RWPE2 (cell line): ENCODE results near the gene SDK2.
A peak's percentile ranks its signal among the peaks of the same experiment; 100 is the strongest.

Experiments
- ATAC-seq: fragments of 200-7000 bp; cut with Tn5 transposase; 3 replicates; pipeline ENCODE4 v1.9.1; 2021; ENCODE audit warnings: low read depth
- DNase-seq: peaks from one replicate; pipeline ENCODE4 v3.0.0-alpha.2; 2020; ENCODE audit warnings: low spot score
- H3K27ac ChIP-seq: fragments of 450-650 bp; 2 replicates; pipeline ENCODE4 v1.5.1; 2017; ENCODE audit warnings: mild to moderate bottlenecking; ENCODE audit not compliant: poor library complexity, severe bottlenecking
- H3K27me3 ChIP-seq: fragments of 250-450 bp; sonication (Bioruptor Pico); 2 replicates; pipeline ENCODE4 v1.5.1; 2021; ENCODE audit warnings: mild to moderate bottlenecking, moderate library complexity; ENCODE audit not compliant: insufficient read depth, poor library complexity, severe bottlenecking
- H3K36me3 ChIP-seq: fragments of 250-450 bp; sonication (Bioruptor Pico); 2 replicates; pipeline ENCODE4 v1.5.1; 2020; ENCODE audit warnings: low read depth, mild to moderate bottlenecking, moderate library complexity
- H3K4me1 ChIP-seq: fragments of 250-450 bp; sonication (Bioruptor Pico); 2 replicates; pipeline ENCODE4 v1.5.1; 2021; ENCODE audit warnings: mild to moderate bottlenecking, moderate library complexity; ENCODE audit not compliant: insufficient read depth, poor library complexity, severe bottlenecking
- H3K4me3 ChIP-seq: fragments of 250-450 bp; sonication (Bioruptor Pico); 2 replicates; pipeline ENCODE4 v1.5.1; 2021; ENCODE audit warnings: mild to moderate bottlenecking, moderate library complexity; ENCODE audit not compliant: severe bottlenecking
- H3K9me3 ChIP-seq: fragments of 250-450 bp; sonication (Bioruptor Pico); 2 replicates; pipeline ENCODE4 v1.5.1; 2021; ENCODE audit warnings: mild to moderate bottlenecking, moderate library complexity; ENCODE audit not compliant: severe bottlenecking
- CTCF ChIP-seq: fragments of 450-650 bp; IDR thresholded peaks from one replicate; pipeline ENCODE4 v1.5.1; 2017; ENCODE audit warnings: mild to moderate bottlenecking, moderate library complexity; ENCODE audit not compliant: poor library complexity, severe bottlenecking

Gene SDK2

GRCh38 chr17:73625006-73625405 lies 19.2 kb downstream of the SDK2 start:
- no peak for TF ChIP-seq CTCF
- H3K27me3 ChIP-seq = no peaks in the 10 kb centered on the region
- ATAC-seq (peak; percentile 74), DNase-seq (no peak)
- H3K9me3 ChIP-seq = no peaks in the 10 kb centered on the region
- peak overlapping the region; percentile 72 for H3K27ac ChIP-seq
- H3K4me1 ChIP-seq = peaks cover 31% of the 10 kb centered on the region
- no peaks in the 10 kb centered on the region for H3K36me3 ChIP-seq
- H3K4me3 ChIP-seq = no peak overlapping the region

- no peak overlapping the region for H3K4me3 ChIP-seq
Observed at GRCh38 chr17:73624496-73624988, 19.7 kb downstream of the SDK2 start.

GRCh38 chr17:73623818-73624217 lies 20.4 kb downstream of the SDK2 start:
- Histone ChIP-seq H3K9me3 (no peaks in the 10 kb centered on the region), H3K4me1 (peaks cover 26% of the 10 kb centered on the region), H3K4me3 (no peak overlapping the region), H3K36me3 (no peaks in the 10 kb centered on the region), H3K27ac (no peak overlapping the region), H3K27me3 (no peaks in the 10 kb centered on the region)
- ATAC-seq = no peak
- TF ChIP-seq CTCF = no peak
- no peak for DNase-seq

More at GRCh38 chr17:73624496-73624988, 19.7 kb downstream of the SDK2 start:
- DNase-seq = no peak
- peak overlapping the region; percentile 72 for H3K27ac ChIP-seq
- no peaks in the 10 kb centered on the region for H3K9me3 ChIP-seq
- ATAC-seq = no peak
- peaks cover 31% of the 10 kb centered on the region for H3K4me1 ChIP-seq
- no peak for TF ChIP-seq CTCF
- no peaks in the 10 kb centered on the region for H3K27me3 ChIP-seq
- no peaks in the 10 kb centered on the region for H3K36me3 ChIP-seq

- no peak for TF ChIP-seq CTCF
- no peak overlapping the region for H3K27ac ChIP-seq
- H3K4me1 ChIP-seq = peaks cover 23% of the 10 kb centered on the region
- H3K36me3 ChIP-seq = no peaks in the 10 kb centered on the region
- H3K9me3 ChIP-seq = no peaks in the 10 kb centered on the region
- H3K4me3 ChIP-seq = no peak overlapping the region
- DNase-seq = no peak
- no peaks in the 10 kb centered on the region for H3K27me3 ChIP-seq
- ATAC-seq = no peak
Observed at GRCh38 chr17:73623247-73623646, 21.0 kb downstream of the SDK2 start.

- Histone ChIP-seq H3K27ac (no peak overlapping the region), H3K4me1 (peaks cover 23% of the 10 kb centered on the region), H3K36me3 (no peaks in the 10 kb centered on the region), H3K4me3 (no peak overlapping the region), H3K27me3 (no peaks in the 10 kb centered on the region), H3K9me3 (no peaks in the 10 kb centered on the region)
- TF ChIP-seq CTCF = no peak
- no peak for DNase-seq
- ATAC-seq = no peak
Observed at GRCh38 chr17:73622381-73622780, 21.9 kb downstream of the SDK2 start.
